ENCODE measurements around the gene MAPRE3.
"Not testable (repeated sequence)": the region's sequence is repeated elsewhere in the genome, so short reads cannot be mapped to it uniquely, and the experiment has no call there.

The MAPRE3 gene

GRCh38 chr2:27074738-27075565 lies 104.5 kb downstream of the MAPRE3 start:
- DNase-seq (ENCODE audit: low read depth, low spot score) = peak; percentile 85
- peak overlapping the region; percentile 2; the same call in 1 of the 2 replicates for H3K4me3 ChIP-seq (ENCODE audit: low read length)

GRCh38 chr2:27075566-27075871 lies 105.1 kb downstream of the MAPRE3 start:
- not testable (repeated sequence) for DNase-seq (ENCODE audit: low read depth, low spot score); H3K4me3 ChIP-seq (ENCODE audit: low read length)

DNA sequence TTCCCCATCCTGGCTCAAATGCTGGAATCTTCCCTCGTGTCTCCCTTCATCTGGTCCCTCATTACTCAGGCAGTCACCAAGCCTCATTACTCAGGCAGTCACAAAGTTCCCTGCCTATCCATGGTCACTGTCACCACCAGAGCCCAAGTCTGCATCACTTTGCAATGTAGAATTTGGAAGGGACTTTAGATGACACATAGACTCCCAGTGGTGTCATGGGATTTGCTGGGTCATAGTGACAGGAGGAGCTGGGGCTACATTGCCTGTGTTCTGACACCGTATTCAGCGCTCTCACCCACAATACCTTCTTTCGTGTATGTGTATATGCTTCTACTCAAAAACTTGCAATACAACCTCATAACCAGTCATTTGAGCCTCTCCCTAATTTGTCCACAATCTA lies 105.9 kb downstream of the MAPRE3 start:
- no peak overlapping the region for H3K4me3 ChIP-seq (ENCODE audit: low read length)
- no peak for DNase-seq (ENCODE audit: low read depth, low spot score)
